Activated naive CD8-positive, alpha-beta T cell treated with anti-CD3 and anti-CD28 coated beads, Interleukin-2, amount 50 U/mL, for 24 hours (primary cell): ENCODE data around the gene GPS1.
A peak's percentile ranks its signal among the peaks of the same experiment; 100 is the strongest.

Experiments
- ATAC-seq: fragments of 150-1000 bp; cut with Tn5 transposase; one replicate; pipeline ENCODE4 v1.10.0; 2021
- DNase-seq: peaks from one replicate; pipeline ENCODE4 v3.0.0; 2021
- H3K27ac Mint-ChIP-seq: one replicate; pipeline ENCODE4 v1.8.0; 2021; ENCODE audit warnings: mild to moderate bottlenecking, mixed read lengths
- H3K27me3 Mint-ChIP-seq: one replicate; pipeline ENCODE4 v1.8.0; 2021; ENCODE audit warnings: mixed read lengths
- H3K36me3 Mint-ChIP-seq: one replicate; pipeline ENCODE4 v1.8.0; 2021; ENCODE audit warnings: low read depth, mixed read lengths
- H3K4me1 Mint-ChIP-seq: one replicate; pipeline ENCODE4 v1.8.0; 2021; ENCODE audit warnings: mixed read lengths
- H3K4me3 Mint-ChIP-seq: one replicate; pipeline ENCODE4 v1.8.0; 2021; ENCODE audit warnings: mild to moderate bottlenecking, moderate library complexity, mixed read lengths
- H3K9me3 Mint-ChIP-seq: one replicate; pipeline ENCODE4 v1.8.0; 2021; ENCODE audit warnings: mixed read lengths

Gene GPS1

GRCh38 chr17:82051776-82052637 is at the start of gene GPS1, which contains the start of gene RFNG:
GPS1 (plus strand) TSS chr17:82051898; CDS start chr17:82051932, 34 bp downstream.
RFNG (minus strand) TSS chr17:82051811; CDS start chr17:82051766, 45 bp downstream.
- Mint-ChIP-seq H3K36me3 (peaks cover 2% of the 10 kb centered on the region), H3K27ac (peak within 1 kb of the TSS; percentile 46)

GRCh38 chr17:82003411-82004381 is 48.0 kb upstream of the GPS1 start:
- no peaks in the 10 kb centered on the region for H3K36me3 Mint-ChIP-seq
- H3K27ac Mint-ChIP-seq, result no peak overlapping the region
- H3K4me1 Mint-ChIP-seq, result peaks cover 15% of the 10 kb centered on the region
- no peaks in the 10 kb centered on the region for H3K9me3 Mint-ChIP-seq
- ATAC-seq (peak; percentile 76), DNase-seq (peak; percentile 46)
- no peaks in the 10 kb centered on the region for H3K27me3 Mint-ChIP-seq
- H3K4me3 Mint-ChIP-seq, result no peak overlapping the region

More at GRCh38 chr17:82051776-82052637, at the start of gene GPS1, which contains the start of gene RFNG:
- Mint-ChIP-seq H3K9me3 (no peaks in the 10 kb centered on the region), H3K27me3 (no peaks in the 10 kb centered on the region), H3K4me1 (peaks cover 18% of the 10 kb centered on the region), H3K4me3 (peak within 1 kb of the TSS; percentile 81)
- DNase-seq, result peak; percentile 91
- peak; percentile 76 for ATAC-seq

- H3K4me1 Mint-ChIP-seq, result peaks cover 19% of the 10 kb centered on the region
- no peaks in the 10 kb centered on the region for H3K9me3 Mint-ChIP-seq
- no peaks in the 10 kb centered on the region for H3K27me3 Mint-ChIP-seq
- H3K36me3 Mint-ChIP-seq, result no peaks in the 10 kb centered on the region
- no peak for ATAC-seq
- DNase-seq, result no peak
- H3K4me3 Mint-ChIP-seq, result no peak overlapping the region
- H3K27ac Mint-ChIP-seq, result no peak overlapping the region
Measured at GRCh38 chr17:82004517-82005455, 46.9 kb upstream of the GPS1 start.

- no peaks in the 10 kb centered on the region for H3K9me3 Mint-ChIP-seq
- no peaks in the 10 kb centered on the region for H3K27me3 Mint-ChIP-seq
- H3K4me3 Mint-ChIP-seq, result no peak overlapping the region
- H3K4me1 Mint-ChIP-seq, result peaks cover 19% of the 10 kb centered on the region
- no peak overlapping the region for H3K27ac Mint-ChIP-seq
- H3K36me3 Mint-ChIP-seq, result no peaks in the 10 kb centered on the region
- ATAC-seq (no peak), DNase-seq (no peak)
Measured at GRCh38 chr17:82005701-82006348, 45.9 kb upstream of the GPS1 start.

GRCh38 chr17:82006468-82007227 is 45.0 kb upstream of the GPS1 start:
- DNase-seq (no peak), ATAC-seq (no peak)
- H3K4me1 Mint-ChIP-seq, result peaks cover 19% of the 10 kb centered on the region
- H3K4me3 Mint-ChIP-seq, result no peak overlapping the region
- no peaks in the 10 kb centered on the region for H3K27me3 Mint-ChIP-seq
- H3K36me3 Mint-ChIP-seq, result no peaks in the 10 kb centered on the region
- no peaks in the 10 kb centered on the region for H3K9me3 Mint-ChIP-seq
- no peak overlapping the region for H3K27ac Mint-ChIP-seq

- no peaks in the 10 kb centered on the region for H3K36me3 Mint-ChIP-seq
- no peak overlapping the region for H3K27ac Mint-ChIP-seq
- peaks cover 19% of the 10 kb centered on the region for H3K4me1 Mint-ChIP-seq
- no peaks in the 10 kb centered on the region for H3K9me3 Mint-ChIP-seq
- no peaks in the 10 kb centered on the region for H3K27me3 Mint-ChIP-seq
- no peak for DNase-seq
- no peak for ATAC-seq
- H3K4me3 Mint-ChIP-seq, result no peak overlapping the region
Measured at GRCh38 chr17:82007228-82007494, 44.5 kb upstream of the GPS1 start.

- ATAC-seq (no peak), DNase-seq (no peak)
- Mint-ChIP-seq H3K9me3 (no peaks in the 10 kb centered on the region), H3K4me1 (peaks cover 19% of the 10 kb centered on the region), H3K4me3 (no peak overlapping the region), H3K27me3 (no peaks in the 10 kb centered on the region), H3K27ac (no peak overlapping the region), H3K36me3 (no peaks in the 10 kb centered on the region)
Measured at GRCh38 chr17:82007495-82008257, 44.0 kb upstream of the GPS1 start.

GRCh38 chr17:82008258-82008940 is 43.3 kb upstream of the GPS1 start:
- Mint-ChIP-seq H3K27me3 (no peaks in the 10 kb centered on the region), H3K9me3 (no peaks in the 10 kb centered on the region), H3K27ac (no peak overlapping the region), H3K4me1 (peaks cover 15% of the 10 kb centered on the region), H3K4me3 (no peak overlapping the region), H3K36me3 (no peaks in the 10 kb centered on the region)
- no peak for ATAC-seq
- no peak for DNase-seq

- Mint-ChIP-seq H3K9me3 (no peaks in the 10 kb centered on the region), H3K36me3 (no peaks in the 10 kb centered on the region), H3K4me1 (peaks cover 10% of the 10 kb centered on the region), H3K27me3 (no peaks in the 10 kb centered on the region), H3K4me3 (no peak overlapping the region), H3K27ac (no peak overlapping the region)
- no peak for ATAC-seq
- no peak for DNase-seq
Measured at GRCh38 chr17:82008941-82009405, 42.7 kb upstream of the GPS1 start.

- no peaks in the 10 kb centered on the region for H3K9me3 Mint-ChIP-seq
- no peak overlapping the region for H3K27ac Mint-ChIP-seq
- DNase-seq (peak; percentile 33), ATAC-seq (peak; percentile 47)
- H3K4me3 Mint-ChIP-seq, result no peak overlapping the region
- H3K4me1 Mint-ChIP-seq, result peaks cover 9% of the 10 kb centered on the region
- no peaks in the 10 kb centered on the region for H3K27me3 Mint-ChIP-seq
- no peaks in the 10 kb centered on the region for H3K36me3 Mint-ChIP-seq
Measured at GRCh38 chr17:82009413-82009812, 42.3 kb upstream of the GPS1 start.

GRCh38 chr17:82010575-82011525 is 40.8 kb upstream of the GPS1 start:
- peaks cover 8% of the 10 kb centered on the region for H3K4me1 Mint-ChIP-seq
- no peaks in the 10 kb centered on the region for H3K27me3 Mint-ChIP-seq
- H3K4me3 Mint-ChIP-seq, result no peak overlapping the region
- H3K27ac Mint-ChIP-seq, result no peak overlapping the region
- no peak for DNase-seq
- H3K36me3 Mint-ChIP-seq, result no peaks in the 10 kb centered on the region
- no peaks in the 10 kb centered on the region for H3K9me3 Mint-ChIP-seq
- no peak for ATAC-seq
